Natural killer cell treated with Interleukin-12 subunit alpha and Interleukin-12 subunit beta and Interleukin-15 and Interleukin-18, amount 100 ng/mL, for 72 hours (primary cell): ENCODE data around the gene NEUROG3. TPM values are rescaled to one million over a fixed set of nuclear protein-coding genes. Genes with fewer than 3 reads are reported as not detected.

Source experiments
- ATAC-seq, 2 donors: fragments of 150-1000 bp; cut with Tn5 transposase in 1 of 2; sonication (Bioruptor Pico), chemical (Tn5 transposase) in 1 of 2; 2 replicates each; pipeline ENCODE4 v1.10.0; 2021
- DNase-seq: peaks from one replicate; pipeline ENCODE4 v3.0.0; 2022; ENCODE audit warnings: low spot score
- H3K27ac Mint-ChIP-seq, 2 donors: 1 replicate in 1 of 2; 2 replicates in 1 of 2; pipeline ENCODE4 v1.8.0; 2022; ENCODE audit warnings: mixed read lengths in 2 of 2, mild to moderate bottlenecking in 1 of 2, moderate library complexity in 1 of 2
- H3K27me3 Mint-ChIP-seq, 2 donors: 1 replicate in 1 of 2; 2 replicates in 1 of 2; pipeline ENCODE4 v1.8.0; 2022; ENCODE audit warnings: mixed read lengths in 2 of 2
- H3K36me3 Mint-ChIP-seq: one replicate; pipeline ENCODE4 v1.8.0; 2022; ENCODE audit warnings: mixed read lengths
- H3K4me1 Mint-ChIP-seq, 2 donors: 1 replicate in 1 of 2; 2 replicates in 1 of 2; pipeline ENCODE4 v1.8.0; 2022; ENCODE audit warnings: low read depth in 2 of 2, mixed read lengths in 2 of 2, mild to moderate bottlenecking in 1 of 2
- H3K4me3 Mint-ChIP-seq: one replicate; pipeline ENCODE4 v1.8.0; 2022; ENCODE audit warnings: mixed read lengths
- H3K9me3 Mint-ChIP-seq: 2 replicates; pipeline ENCODE4 v1.8.0; 2022; ENCODE audit warnings: mixed read lengths
- total RNA-seq, 2 donors: library from RNA; stranded (reverse); gene quantifications; one replicate each; pipeline ENCODE4 v1.2.3, GENCODE V29; 2022

Gene NEUROG3
- total RNA-seq, 2 donors from 2014 or later = not detected

DNA sequence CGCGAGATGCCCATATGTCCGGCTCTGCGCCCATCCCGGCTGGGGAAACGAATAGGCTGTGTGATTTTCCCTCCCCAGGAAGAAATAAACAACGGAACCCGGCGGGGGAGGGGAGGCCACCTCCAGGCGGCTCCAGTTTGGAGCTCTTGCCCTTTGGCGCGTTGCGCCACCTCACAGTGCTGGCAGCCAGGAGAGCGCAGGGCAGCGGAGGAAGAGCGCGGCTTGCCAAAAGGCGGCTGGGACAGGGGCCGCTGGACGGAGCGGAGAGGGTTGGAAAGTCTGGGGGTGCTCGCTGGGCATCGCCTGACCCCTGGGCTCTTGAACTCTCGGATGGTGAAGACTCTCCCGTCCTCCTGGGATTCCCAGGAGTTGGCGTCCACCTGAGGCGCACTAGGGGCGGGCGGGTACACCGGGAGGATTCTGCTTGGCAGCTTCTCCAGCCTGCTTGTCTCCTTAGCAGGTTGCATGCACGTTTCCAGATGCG lies 5.3 kb upstream of the NEUROG3 start:
- no peaks in the 10 kb centered on the region for H3K9me3 Mint-ChIP-seq
- H3K4me3 Mint-ChIP-seq = no peak overlapping the region
- H3K27ac Mint-ChIP-seq = no peak overlapping the region
- peaks cover 5 to 6% of the 10 kb centered on the region in 2 donors for H3K4me1 Mint-ChIP-seq
- H3K27me3 Mint-ChIP-seq = peaks cover 39 to 41% of the 10 kb centered on the region in 2 donors
- DNase-seq = no peak
- no peaks in the 10 kb centered on the region for H3K36me3 Mint-ChIP-seq
- no peak for ATAC-seq

- Mint-ChIP-seq H3K4me3 (no peak overlapping the region), H3K36me3 (no peaks in the 10 kb centered on the region), H3K4me1 (peaks cover 6 to 9% of the 10 kb centered on the region in 2 donors), H3K27me3 (peaks cover 41 to 42% of the 10 kb centered on the region in 2 donors), H3K27ac (no peak overlapping the region), H3K9me3 (no peaks in the 10 kb centered on the region)
- peak; percentile 56 for DNase-seq
- no peak for ATAC-seq
Observed at GRCh38 chr10:69577268-69578232, 4.3 kb upstream of the NEUROG3 start.

GRCh38 chr10:69576334-69577011 lies 3.3 kb upstream of the NEUROG3 start:
- DNase-seq = peak; percentile 31
- H3K9me3 Mint-ChIP-seq = no peaks in the 10 kb centered on the region
- ATAC-seq = no peak
- H3K27ac Mint-ChIP-seq = no peak overlapping the region
- peaks cover 6 to 13% of the 10 kb centered on the region in 2 donors for H3K4me1 Mint-ChIP-seq
- H3K4me3 Mint-ChIP-seq = no peak overlapping the region
- H3K27me3 Mint-ChIP-seq = peaks cover 45 to 47% of the 10 kb centered on the region in 2 donors
- H3K36me3 Mint-ChIP-seq = no peaks in the 10 kb centered on the region

DNA sequence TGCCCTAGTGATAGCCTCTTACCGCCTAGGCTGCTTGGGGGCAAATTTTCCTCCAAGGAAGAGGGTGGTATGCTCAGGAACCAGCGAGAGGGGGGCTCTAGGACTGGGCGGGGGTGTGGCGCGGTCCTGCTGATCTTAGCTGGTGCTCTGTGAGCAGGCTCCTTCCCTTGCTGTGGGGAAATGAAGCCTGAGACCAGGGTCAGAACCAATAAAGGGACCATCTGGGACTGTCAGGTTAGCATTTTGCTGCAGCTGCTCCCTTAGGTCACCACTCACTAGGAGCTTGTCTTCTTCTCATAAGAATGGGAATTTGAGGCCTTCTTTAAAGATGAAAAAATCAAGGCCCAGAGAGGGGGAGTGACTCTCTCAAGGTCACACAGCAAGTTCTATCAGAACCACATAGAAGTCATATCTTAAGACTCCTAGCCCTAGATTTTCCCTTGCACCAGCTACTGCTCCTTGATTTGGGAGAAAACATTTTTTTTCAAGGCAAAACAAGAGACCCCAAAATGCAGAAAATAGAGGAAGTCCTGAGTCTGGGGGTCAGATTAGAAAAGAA lies 2.0 kb upstream of the NEUROG3 start:
- Mint-ChIP-seq H3K36me3 (no peaks in the 10 kb centered on the region), H3K4me1 (peaks cover 6 to 13% of the 10 kb centered on the region in 2 donors), H3K9me3 (no peaks in the 10 kb centered on the region), H3K27me3 (peaks cover 50 to 51% of the 10 kb centered on the region in 2 donors), H3K27ac (no peak overlapping the region), H3K4me3 (peak overlapping the region; percentile 13)
- no peak for ATAC-seq
- no peak for DNase-seq

DNA sequence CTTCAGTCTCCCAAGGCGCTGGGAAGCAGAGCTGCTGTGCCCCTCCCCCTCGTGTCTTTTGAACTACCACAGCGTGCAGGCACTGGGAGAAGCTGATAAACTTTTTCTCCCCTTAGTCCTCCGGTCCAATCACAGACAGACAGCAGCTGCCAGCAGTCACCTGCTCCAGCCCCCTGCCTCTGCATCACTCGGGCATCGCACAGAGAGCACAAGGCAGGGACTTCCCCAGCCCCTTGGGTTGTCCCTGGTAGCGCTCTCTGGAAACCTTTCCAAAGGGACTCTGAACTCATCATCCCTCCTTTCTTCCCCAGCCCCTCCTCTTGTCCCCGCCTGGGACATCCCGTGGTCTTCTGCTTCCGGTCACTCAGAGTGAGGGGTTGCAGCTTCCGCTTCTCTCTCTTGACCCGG lies 1.4 kb upstream of the NEUROG3 start:
- DNase-seq = no peak
- H3K27ac Mint-ChIP-seq = no peak overlapping the region

GRCh38 chr10:69572159-69573055 lies 815 bp downstream of the NEUROG3 start:
- Mint-ChIP-seq H3K9me3 (no peaks in the 10 kb centered on the region), H3K27me3 (peaks cover 46 to 50% of the 10 kb centered on the region in 2 donors), H3K4me3 (peak overlapping the region; percentile 67), H3K4me1 (peaks cover 6 to 13% of the 10 kb centered on the region in 2 donors), H3K36me3 (no peaks in the 10 kb centered on the region), H3K27ac (no peak overlapping the region)
- DNase-seq (no peak), ATAC-seq (peak; percentile 60 to 63)

More for the DNA sequence above, 1.4 kb upstream of the NEUROG3 start:
- no peaks in the 10 kb centered on the region for H3K36me3 Mint-ChIP-seq
- no peak for ATAC-seq
- H3K27me3 Mint-ChIP-seq = peaks cover 50 to 51% of the 10 kb centered on the region in 2 donors
- H3K9me3 Mint-ChIP-seq = no peaks in the 10 kb centered on the region
- peak overlapping the region; percentile 13 for H3K4me3 Mint-ChIP-seq
- peaks cover 6 to 13% of the 10 kb centered on the region in 2 donors for H3K4me1 Mint-ChIP-seq

DNA sequence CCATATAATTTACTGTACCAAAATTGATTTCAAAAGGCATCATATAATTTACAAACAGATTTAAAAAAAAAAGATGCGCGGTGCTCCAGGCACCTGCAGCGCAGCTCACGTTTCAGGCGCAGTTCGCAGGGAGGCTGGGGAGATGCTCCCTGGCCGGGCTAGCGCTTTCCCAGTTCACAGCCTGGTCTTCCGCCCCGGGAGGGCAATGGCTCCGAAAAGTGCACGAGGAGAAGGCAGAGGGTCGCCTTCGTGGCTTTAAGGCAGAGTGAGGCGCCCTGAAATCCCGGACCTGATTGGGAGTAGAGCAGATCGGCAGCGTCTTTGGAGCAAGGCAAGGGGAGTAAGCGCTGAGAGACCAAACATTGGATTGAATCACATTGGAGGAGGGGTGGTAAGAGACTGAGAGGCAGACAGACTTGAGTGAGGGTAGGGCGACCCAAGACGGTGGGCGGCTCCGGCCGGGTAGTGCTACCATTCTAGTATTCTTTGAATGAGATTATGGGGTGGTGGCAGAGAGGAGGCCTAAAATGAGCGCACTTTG lies 1.5 kb downstream of the NEUROG3 start:
- no peaks in the 10 kb centered on the region for H3K9me3 Mint-ChIP-seq
- no peaks in the 10 kb centered on the region for H3K36me3 Mint-ChIP-seq
- peak overlapping the region; percentile 65 for H3K4me3 Mint-ChIP-seq
- ATAC-seq (peak in 1 of 2 donors; percentile 11), DNase-seq (no peak)
- H3K27ac Mint-ChIP-seq = no peak overlapping the region
- H3K4me1 Mint-ChIP-seq = peaks cover 6 to 13% of the 10 kb centered on the region in 2 donors
- H3K27me3 Mint-ChIP-seq = peaks cover 48 to 58% of the 10 kb centered on the region in 2 donors

DNA sequence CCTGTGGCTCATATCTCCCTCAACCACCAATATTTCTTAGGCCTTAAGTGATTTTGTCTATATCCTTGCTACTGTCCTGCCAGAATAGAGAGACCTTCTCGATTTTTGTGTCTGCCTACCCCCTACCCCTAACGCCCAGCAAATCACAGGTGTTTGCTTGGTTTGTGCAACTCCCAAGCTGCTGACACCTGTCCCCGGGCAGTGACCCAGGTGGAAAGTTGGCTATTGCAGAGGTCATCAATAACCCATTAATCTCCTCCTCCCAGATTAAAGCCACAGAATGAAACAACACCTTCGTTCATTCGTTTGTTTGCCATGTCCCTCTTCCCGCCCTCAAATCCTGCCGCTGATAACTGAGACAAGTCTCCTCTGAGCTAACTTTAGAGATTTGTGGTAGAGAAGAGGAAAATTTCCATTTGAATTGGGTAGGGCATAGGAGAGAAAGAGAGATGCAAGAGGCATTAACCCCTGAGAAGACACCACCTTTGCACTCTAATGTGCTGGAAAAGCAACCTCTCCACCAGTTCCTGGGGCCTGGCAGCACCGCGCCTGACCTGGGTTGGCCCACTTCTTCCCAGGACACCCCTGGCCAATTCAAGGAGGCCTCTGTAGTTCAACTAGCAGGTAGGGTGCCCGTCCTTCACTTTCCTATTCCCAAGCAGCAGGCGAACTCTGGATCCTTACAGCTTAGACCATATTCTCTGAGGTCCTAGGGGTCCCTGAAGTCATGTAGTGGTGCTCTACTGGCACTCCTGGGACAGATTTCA lies 3.0 kb downstream of the NEUROG3 start:
- H3K4me3 Mint-ChIP-seq = no peak overlapping the region
- H3K27ac Mint-ChIP-seq = no peak overlapping the region
- H3K4me1 Mint-ChIP-seq = peaks cover 6 to 13% of the 10 kb centered on the region in 2 donors
- DNase-seq (no peak), ATAC-seq (no peak)
- peaks cover 53 to 64% of the 10 kb centered on the region in 2 donors for H3K27me3 Mint-ChIP-seq
- no peaks in the 10 kb centered on the region for H3K36me3 Mint-ChIP-seq
- no peaks in the 10 kb centered on the region for H3K9me3 Mint-ChIP-seq

GRCh38 chr10:69569396-69569934 lies 3.8 kb downstream of the NEUROG3 start:
- H3K36me3 Mint-ChIP-seq = no peaks in the 10 kb centered on the region
- H3K27me3 Mint-ChIP-seq = peaks cover 51 to 63% of the 10 kb centered on the region in 2 donors
- no peak for ATAC-seq

DNA sequence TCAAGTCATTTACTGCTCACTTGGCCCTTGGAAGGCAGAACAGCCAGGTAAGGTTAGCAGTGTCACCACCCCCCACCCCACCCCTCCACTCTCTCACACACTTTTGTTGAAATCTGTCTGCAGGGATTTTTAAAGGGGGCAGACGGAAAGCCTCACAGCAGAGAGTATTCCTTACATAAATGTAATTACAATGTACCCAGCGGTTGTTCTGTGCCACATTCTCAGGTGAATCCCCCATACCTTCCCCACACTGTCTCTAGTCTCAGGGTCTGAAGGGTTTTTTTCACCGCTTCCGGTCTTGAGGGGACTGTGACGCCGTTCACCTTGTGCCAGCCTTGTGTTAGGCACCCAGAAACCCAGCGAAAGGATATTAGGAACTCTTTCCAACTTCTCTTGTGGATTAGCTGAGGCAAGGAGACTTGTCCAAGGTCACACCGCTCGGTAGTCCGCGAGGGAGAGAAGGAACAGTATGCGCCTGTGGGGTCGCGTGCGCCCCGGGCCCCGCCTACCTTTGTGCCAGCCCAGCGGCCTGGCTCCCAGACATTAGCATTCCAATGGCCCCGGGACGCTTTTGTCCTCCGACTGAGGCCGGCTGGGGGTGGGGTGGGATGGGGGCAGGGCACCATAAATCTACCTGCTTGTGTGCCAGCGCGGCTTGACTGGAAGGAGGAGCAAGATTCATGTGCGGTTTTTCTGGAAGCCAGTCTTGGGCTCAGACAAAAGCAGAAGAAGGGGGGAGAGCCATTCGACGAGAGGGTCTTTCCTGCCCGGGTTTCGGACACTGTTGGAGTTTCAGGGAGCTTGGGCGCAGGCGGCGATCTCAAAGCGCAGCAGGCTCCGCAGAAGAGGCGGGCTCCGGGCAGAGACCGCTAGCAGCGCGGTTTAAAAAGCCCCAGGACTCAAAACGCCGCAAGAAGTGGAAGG lies 4.5 kb downstream of the NEUROG3 start:
- Mint-ChIP-seq H3K27ac (no peak overlapping the region), H3K4me3 (no peak overlapping the region), H3K27me3 (peaks cover 55 to 68% of the 10 kb centered on the region in 2 donors), H3K9me3 (no peaks in the 10 kb centered on the region), H3K36me3 (no peaks in the 10 kb centered on the region), H3K4me1 (peaks cover 0 to 8% of the 10 kb centered on the region in 2 donors)
- DNase-seq (no peak), ATAC-seq (no peak)

More at GRCh38 chr10:69569396-69569934, 3.8 kb downstream of the NEUROG3 start:
- no peak overlapping the region for H3K27ac Mint-ChIP-seq
- DNase-seq = no peak
- peaks cover under 1 to 8% of the 10 kb centered on the region in 2 donors for H3K4me1 Mint-ChIP-seq
- H3K9me3 Mint-ChIP-seq = no peaks in the 10 kb centered on the region
- no peak overlapping the region for H3K4me3 Mint-ChIP-seq

GRCh38 chr10:69567920-69568319 lies 5.3 kb downstream of the NEUROG3 start:
- Mint-ChIP-seq H3K27me3 (peaks cover 51 to 70% of the 10 kb centered on the region in 2 donors), H3K27ac (no peak overlapping the region), H3K4me1 (peaks cover 0 to 6% of the 10 kb centered on the region in 2 donors), H3K9me3 (no peaks in the 10 kb centered on the region), H3K4me3 (no peak overlapping the region), H3K36me3 (no peaks in the 10 kb centered on the region)
- no peak for DNase-seq
- no peak for ATAC-seq
